Stimulated activated naive B cell treated with anti-CD40 and anti-IgM and Interleukin-4, amounts not matched to agents 10 μg/mL and 1 μg/mL and 100 μg/mL, for 72 hours (primary cell): Measurements from ENCODE around the gene SORCS2.

Experiments used
- ATAC-seq, 2 donors: fragments of 150-1000 bp; cut with Tn5 transposase; replicated peaks; 2 replicates each; pipeline ENCODE4 v1.10.0; 2021; ENCODE audit warnings: moderate library complexity in 1 of 2
- DNase-seq: peaks from one replicate; pipeline ENCODE4 v3.0.0; 2021
- H3K27ac Mint-ChIP-seq: one replicate; pipeline ENCODE4 v1.8.0; 2022; ENCODE audit warnings: mild to moderate bottlenecking, mixed read lengths
- H3K27me3 Mint-ChIP-seq, 2 donors: one replicate each; pipeline ENCODE4 v1.8.0; 2022; ENCODE audit warnings: mixed read lengths in 2 of 2
- H3K36me3 Mint-ChIP-seq, 2 donors: one replicate each; pipeline ENCODE4 v1.8.0; 2022; ENCODE audit warnings: mixed read lengths in 2 of 2, mild to moderate bottlenecking in 1 of 2
- H3K4me1 Mint-ChIP-seq, 2 donors: one replicate each; pipeline ENCODE4 v1.8.0; 2022; ENCODE audit warnings: mixed read lengths in 2 of 2, mild to moderate bottlenecking in 1 of 2
- H3K4me3 Mint-ChIP-seq, 2 donors: one replicate each; pipeline ENCODE4 v1.8.0; 2022; ENCODE audit warnings: mild to moderate bottlenecking in 2 of 2, mixed read lengths in 2 of 2, moderate library complexity in 1 of 2
- H3K9me3 Mint-ChIP-seq, 2 donors: one replicate each; pipeline ENCODE4 v1.8.0; 2022; ENCODE audit warnings: mixed read lengths in 2 of 2, mild to moderate bottlenecking in 1 of 2

SORCS2 gene

DNA sequence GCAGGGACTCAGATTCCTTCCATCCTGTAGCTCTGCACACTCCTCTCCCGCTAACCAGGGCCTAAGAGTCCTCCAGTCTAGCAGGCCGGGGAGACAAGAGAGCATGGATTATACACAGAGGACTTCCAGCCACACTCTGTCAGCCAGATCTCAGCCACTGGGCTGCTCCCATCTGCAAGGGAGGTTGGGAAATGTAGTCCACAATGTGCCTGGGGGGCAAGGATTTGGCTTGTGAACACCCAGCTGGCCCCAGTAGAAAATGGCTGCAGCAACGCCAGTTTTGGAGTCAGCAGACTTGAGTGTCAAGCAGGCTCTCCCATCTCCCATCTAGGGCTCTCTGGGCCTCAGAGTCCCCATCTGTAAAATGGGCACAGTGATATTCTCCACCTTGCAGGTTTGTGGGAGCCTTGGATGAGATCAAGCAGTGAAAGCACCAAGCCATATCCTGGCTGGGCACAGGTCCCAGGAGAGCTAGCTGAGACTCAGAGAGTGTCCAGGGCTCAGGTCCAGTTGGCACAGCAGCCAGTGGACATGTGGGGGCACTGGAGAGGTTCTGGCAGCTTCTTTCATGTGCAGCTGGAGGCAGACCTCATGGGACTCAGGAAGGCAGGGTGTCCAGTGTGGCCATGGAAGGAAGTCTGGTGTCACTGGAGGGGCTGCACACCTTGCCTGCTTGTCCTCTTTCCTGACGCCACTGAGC is 227.8 kb downstream of the SORCS2 start:
- peaks cover 0 to 5% of the 10 kb centered on the region in 2 donors for H3K27me3 Mint-ChIP-seq
- ATAC-seq, result no peak

DNA sequence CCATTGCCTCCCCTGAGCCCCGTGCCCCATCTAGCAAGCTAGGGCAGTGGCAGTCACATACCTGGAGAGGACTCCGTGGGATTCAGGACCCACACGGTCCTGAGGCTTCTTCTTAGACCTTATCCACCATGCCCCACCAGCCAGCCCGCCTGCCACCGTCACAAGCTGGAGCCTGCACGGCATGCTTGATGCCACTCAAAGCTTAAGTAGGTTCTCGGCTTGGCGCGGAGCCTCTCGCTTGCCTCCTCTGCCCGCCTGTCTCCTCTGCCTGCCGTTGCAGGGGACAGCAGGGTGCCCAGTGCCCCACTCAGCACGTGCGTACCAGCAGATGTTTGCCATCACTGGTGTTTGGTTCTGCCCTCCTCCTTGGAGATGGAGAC is 228.3 kb downstream of the SORCS2 start:
- Mint-ChIP-seq H3K9me3 (peaks cover 10 to 16% of the 10 kb centered on the region in 2 donors), H3K4me3 (no peak overlapping the region), H3K27ac (no peak overlapping the region), H3K4me1 (no peaks in the 10 kb centered on the region), H3K27me3 (peaks cover 0 to 3% of the 10 kb centered on the region in 2 donors), H3K36me3 (no peaks in the 10 kb centered on the region)
- ATAC-seq, result no peak
- no peak for DNase-seq

More for the DNA sequence above, 227.8 kb downstream of the SORCS2 start:
- Mint-ChIP-seq H3K9me3 (peaks cover 10 to 16% of the 10 kb centered on the region in 2 donors), H3K4me1 (no peaks in the 10 kb centered on the region), H3K36me3 (no peaks in the 10 kb centered on the region), H3K4me3 (no peak overlapping the region), H3K27ac (no peak overlapping the region)
- DNase-seq, result no peak

- no peak for ATAC-seq
- Mint-ChIP-seq H3K9me3 (peaks cover 10 to 14% of the 10 kb centered on the region in 2 donors), H3K36me3 (no peaks in the 10 kb centered on the region), H3K27me3 (no peaks in the 10 kb centered on the region), H3K27ac (no peak overlapping the region), H3K4me3 (no peak overlapping the region), H3K4me1 (no peaks in the 10 kb centered on the region)
- DNase-seq, result no peak
These were observed 229.2 kb downstream of the SORCS2 start for GRCh38 chr4:7421356-7422150.

DNA sequence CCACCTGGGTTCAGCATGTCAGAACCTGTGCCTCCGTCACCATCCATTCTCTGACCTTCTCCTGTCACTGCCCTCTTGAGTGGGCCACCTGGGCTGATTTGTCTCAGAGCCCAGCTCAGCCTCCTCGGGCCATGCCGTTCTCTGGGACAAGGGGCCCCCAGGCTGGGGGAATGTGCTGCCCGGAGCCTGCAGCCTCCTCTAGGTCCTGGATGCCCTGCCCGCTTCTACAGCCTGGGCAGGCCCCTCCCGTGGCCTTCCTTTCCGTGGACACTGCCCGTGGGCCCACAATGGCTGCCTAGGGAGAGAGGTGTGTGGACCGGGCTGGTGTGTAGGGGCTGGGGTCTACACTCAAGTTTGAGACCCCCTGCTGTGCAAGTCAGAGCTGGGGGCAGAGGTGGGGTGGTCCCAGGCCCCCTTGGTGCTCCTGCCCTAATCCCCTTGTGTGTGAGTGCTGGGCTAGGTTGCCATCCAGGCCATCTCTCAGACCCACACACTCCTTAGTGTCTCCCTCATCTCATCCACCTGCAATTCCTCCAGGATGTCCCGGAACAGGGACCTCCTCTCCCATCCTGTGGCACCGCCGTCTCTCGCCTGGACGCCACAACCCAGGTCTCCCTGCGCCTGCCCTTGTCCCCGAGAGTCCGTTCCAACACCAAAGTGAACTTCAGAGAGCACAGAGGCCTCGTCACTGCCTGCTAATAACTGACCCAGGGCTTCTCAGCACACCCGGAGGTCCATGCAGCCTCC is 230.0 kb downstream of the SORCS2 start:
- DNase-seq (no peak), ATAC-seq (no peak)
- Mint-ChIP-seq H3K36me3 (no peaks in the 10 kb centered on the region), H3K9me3 (peaks cover 10 to 11% of the 10 kb centered on the region in 2 donors), H3K27me3 (no peaks in the 10 kb centered on the region), H3K27ac (no peak overlapping the region), H3K4me1 (no peaks in the 10 kb centered on the region), H3K4me3 (no peak overlapping the region)

DNA sequence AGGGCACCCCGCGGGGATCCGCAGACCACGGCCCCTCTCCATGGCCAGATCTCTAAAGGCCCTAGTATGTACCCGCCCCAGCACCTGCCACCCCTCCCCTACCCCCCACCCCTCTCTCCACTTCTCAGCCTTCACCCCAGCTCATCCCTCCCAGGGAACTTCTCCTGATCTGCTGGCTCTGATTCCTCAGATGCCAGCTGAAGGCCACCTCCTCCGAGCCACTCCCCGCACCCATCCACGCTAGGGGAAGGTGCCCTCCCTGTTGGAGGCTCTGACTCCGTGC is 230.5 kb downstream of the SORCS2 start:
- no peaks in the 10 kb centered on the region for H3K36me3 Mint-ChIP-seq
- H3K4me3 Mint-ChIP-seq, result no peak overlapping the region
- ATAC-seq (no peak), DNase-seq (no peak)
- no peak overlapping the region for H3K27ac Mint-ChIP-seq
- H3K27me3 Mint-ChIP-seq, result no peaks in the 10 kb centered on the region
- no peaks in the 10 kb centered on the region for H3K4me1 Mint-ChIP-seq
- peaks cover 8 to 10% of the 10 kb centered on the region in 2 donors for H3K9me3 Mint-ChIP-seq

GRCh38 chr4:7423391-7423790 is 231.1 kb downstream of the SORCS2 start:
- ATAC-seq, result no peak
- Mint-ChIP-seq H3K27me3 (no peaks in the 10 kb centered on the region), H3K9me3 (peaks cover 3 to 5% of the 10 kb centered on the region in 2 donors), H3K4me3 (no peak overlapping the region), H3K4me1 (no peaks in the 10 kb centered on the region), H3K36me3 (no peaks in the 10 kb centered on the region), H3K27ac (no peak overlapping the region)
- no peak for DNase-seq

DNA sequence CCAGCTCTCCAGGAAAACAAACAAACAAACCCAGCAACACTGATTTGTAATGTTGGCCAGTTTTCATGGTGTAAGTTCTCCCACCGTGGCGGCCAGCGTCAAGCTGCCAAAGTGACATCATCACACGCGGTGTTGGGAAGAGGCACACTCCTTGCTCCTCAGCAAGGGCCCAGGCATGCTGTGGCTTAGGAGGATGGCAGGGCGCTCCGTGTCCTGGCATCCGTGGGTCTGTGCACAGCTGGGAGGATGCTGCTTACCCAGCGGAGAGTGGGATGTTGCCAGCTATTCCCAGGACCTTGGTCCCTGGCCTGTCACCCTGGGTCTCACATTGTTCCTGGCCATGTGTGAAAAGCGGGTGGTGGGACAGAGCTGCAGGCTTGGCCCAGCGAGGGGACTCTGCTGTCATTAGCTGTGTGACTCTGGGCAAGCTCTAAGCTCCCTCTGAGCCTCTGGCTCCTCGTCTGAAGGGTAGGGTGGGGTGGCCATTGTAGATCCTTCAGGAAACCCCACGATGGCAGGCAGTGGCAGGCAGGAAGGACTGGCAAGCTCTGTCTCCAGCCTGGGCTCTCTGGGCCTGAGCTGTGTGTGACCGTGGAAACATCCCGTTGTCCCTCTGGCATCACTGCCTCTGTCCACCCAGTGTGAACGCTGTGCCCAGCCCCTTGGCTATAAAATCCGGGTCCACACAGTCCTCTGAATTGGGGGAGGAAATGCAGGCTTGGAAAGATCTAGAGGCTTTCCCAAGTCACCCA is 231.6 kb downstream of the SORCS2 start:
- H3K9me3 Mint-ChIP-seq, result no peaks in the 10 kb centered on the region
- no peak overlapping the region for H3K27ac Mint-ChIP-seq

GRCh38 chr4:7424553-7425111 is 232.3 kb downstream of the SORCS2 start:
- H3K36me3 Mint-ChIP-seq, result no peaks in the 10 kb centered on the region
- no peaks in the 10 kb centered on the region for H3K4me1 Mint-ChIP-seq
- H3K27ac Mint-ChIP-seq, result no peak overlapping the region
- no peaks in the 10 kb centered on the region for H3K27me3 Mint-ChIP-seq
- H3K4me3 Mint-ChIP-seq, result no peak overlapping the region
- DNase-seq (no peak), ATAC-seq (no peak)
- H3K9me3 Mint-ChIP-seq, result no peaks in the 10 kb centered on the region

More for the DNA sequence above, 231.6 kb downstream of the SORCS2 start:
- Mint-ChIP-seq H3K27me3 (no peaks in the 10 kb centered on the region), H3K4me3 (no peak overlapping the region), H3K36me3 (no peaks in the 10 kb centered on the region), H3K4me1 (no peaks in the 10 kb centered on the region)
- DNase-seq (no peak), ATAC-seq (no peak)

GRCh38 chr4:7425124-7425523 is 232.8 kb downstream of the SORCS2 start:
- Mint-ChIP-seq H3K36me3 (no peaks in the 10 kb centered on the region), H3K4me3 (no peak overlapping the region), H3K27me3 (no peaks in the 10 kb centered on the region), H3K27ac (no peak overlapping the region), H3K9me3 (no peaks in the 10 kb centered on the region), H3K4me1 (no peaks in the 10 kb centered on the region)
- ATAC-seq (no peak), DNase-seq (no peak)

DNA sequence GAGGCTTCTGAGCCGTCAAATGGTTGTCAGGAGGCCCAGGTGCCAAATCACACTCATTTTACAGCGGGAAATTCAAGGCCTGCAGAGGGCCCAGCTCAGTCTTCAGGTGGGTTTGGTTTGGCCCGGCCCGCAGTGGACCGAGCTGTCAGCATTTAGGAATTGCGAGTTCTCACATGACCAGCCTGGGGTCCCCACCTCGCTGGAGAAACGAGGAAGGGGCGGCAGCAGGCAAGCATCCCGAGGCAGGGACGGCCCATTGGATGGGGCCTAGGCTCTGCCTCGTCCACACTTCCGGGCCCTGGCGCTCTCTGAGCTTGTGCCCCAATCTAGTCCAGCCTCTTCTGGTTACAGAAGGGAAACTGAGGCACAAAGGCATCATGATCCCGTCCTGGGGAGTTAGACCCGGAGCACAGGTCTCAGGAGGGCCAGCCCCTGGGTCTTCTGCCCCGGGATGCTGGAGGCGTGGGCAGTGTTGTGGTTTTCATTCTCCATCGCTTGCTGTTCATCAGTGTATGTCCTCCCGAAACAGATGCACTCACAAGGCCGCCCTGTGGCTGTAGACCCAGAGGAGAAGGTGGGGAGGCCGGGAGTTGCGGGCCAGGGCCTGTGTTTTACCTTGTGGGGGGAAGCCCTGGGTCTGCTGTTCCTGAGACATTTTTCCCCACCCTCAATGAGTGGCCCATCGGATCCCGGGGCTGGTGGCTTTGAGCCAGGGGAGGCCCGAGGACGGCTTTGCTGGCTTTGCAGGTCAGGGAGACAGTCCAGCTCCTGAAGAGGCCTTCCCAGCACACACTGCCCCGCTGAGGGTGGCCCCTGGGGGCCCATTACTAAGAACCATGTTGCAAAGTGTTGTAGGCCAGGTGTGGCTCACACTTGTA is 233.5 kb downstream of the SORCS2 start:
- H3K36me3 Mint-ChIP-seq, result no peaks in the 10 kb centered on the region
- DNase-seq (no peak), ATAC-seq (no peak)
- H3K27me3 Mint-ChIP-seq, result no peaks in the 10 kb centered on the region
- H3K4me3 Mint-ChIP-seq, result no peak overlapping the region
- H3K9me3 Mint-ChIP-seq, result no peaks in the 10 kb centered on the region
- no peaks in the 10 kb centered on the region for H3K4me1 Mint-ChIP-seq
- no peak overlapping the region for H3K27ac Mint-ChIP-seq

- DNase-seq, result no peak
- Mint-ChIP-seq H3K27me3 (no peaks in the 10 kb centered on the region), H3K4me1 (no peaks in the 10 kb centered on the region)
These were observed 234.3 kb downstream of the SORCS2 start for GRCh38 chr4:7426525-7427171.

DNA sequence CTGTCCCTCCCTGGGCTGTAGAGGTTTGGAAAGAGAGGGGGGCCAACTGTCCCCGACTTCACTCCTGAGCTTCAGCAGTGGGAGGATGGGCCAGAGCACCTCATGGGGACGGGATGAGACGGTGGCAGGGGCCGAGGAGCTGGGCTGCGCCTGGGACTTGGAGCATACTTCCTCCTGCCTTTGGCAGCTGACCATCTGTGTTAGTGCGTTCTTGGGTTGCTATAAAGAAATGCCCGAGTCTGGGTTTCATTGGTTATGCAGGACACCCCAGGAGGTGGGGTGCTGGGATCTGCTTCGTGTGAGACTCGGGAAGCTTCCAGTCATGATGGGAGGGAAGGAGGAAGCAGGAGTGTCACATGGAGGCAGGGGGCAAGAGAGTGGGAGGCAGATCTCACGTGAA is 235.0 kb downstream of the SORCS2 start:
- Mint-ChIP-seq H3K27ac (no peak overlapping the region), H3K36me3 (no peaks in the 10 kb centered on the region), H3K4me1 (no peaks in the 10 kb centered on the region)

More at GRCh38 chr4:7426525-7427171, 234.3 kb downstream of the SORCS2 start:
- Mint-ChIP-seq H3K9me3 (no peaks in the 10 kb centered on the region), H3K36me3 (no peaks in the 10 kb centered on the region), H3K4me3 (no peak overlapping the region), H3K27ac (no peak overlapping the region)
- ATAC-seq, result no peak

GRCh38 chr4:7427831-7428260 is 235.5 kb downstream of the SORCS2 start:
- no peaks in the 10 kb centered on the region for H3K36me3 Mint-ChIP-seq
- ATAC-seq (no peak), DNase-seq (no peak)
- no peaks in the 10 kb centered on the region for H3K4me1 Mint-ChIP-seq
- H3K27ac Mint-ChIP-seq, result no peak overlapping the region
- no peaks in the 10 kb centered on the region for H3K9me3 Mint-ChIP-seq
- no peaks in the 10 kb centered on the region for H3K27me3 Mint-ChIP-seq
- H3K4me3 Mint-ChIP-seq, result no peak overlapping the region

More for the DNA sequence above, 235.0 kb downstream of the SORCS2 start:
- Mint-ChIP-seq H3K27me3 (no peaks in the 10 kb centered on the region), H3K9me3 (no peaks in the 10 kb centered on the region), H3K4me3 (no peak overlapping the region)
- no peak for DNase-seq
- no peak for ATAC-seq
